RWPE1 (cell line): ENCODE results near the gene SMR3B.

Experiments used
- CTCF ChIA-PET: fragments of 350-600 bp; sonication (Branson Sonifier 250); formaldehyde crosslinking; extraction: SDS; loops from one replicate; lab custom pipeline; 2021; lab: Yijun Ruan, JAX
- POLR2A ChIA-PET: fragments of 400-600 bp; formaldehyde crosslinking; extraction: SDS; loops from one replicate; lab custom pipeline; 2020; ENCODE audit warnings: antibody characterized with exemption; ENCODE audit not compliant: low non-redundant PET; lab: Yijun Ruan, JAX
- DNase-seq: peaks from one replicate; pipeline ENCODE4 v3.0.0; 2012; ENCODE audit warnings: low spot score
- H3K27ac ChIP-seq: fragments of 450-650 bp; 2 replicates; pipeline ENCODE4 v1.5.1; 2017
- CTCF ChIP-seq: fragments of 450-650 bp; conservative IDR thresholded peaks from 2 replicates; pipeline ENCODE4 v1.5.1; 2017; ENCODE audit warnings: low read depth, mild to moderate bottlenecking

The SMR3B gene

GRCh38 chr4:70380578-70380977 is 2.4 kb upstream of the SMR3B start:
- ChIA-PET POLR2A (no interaction called here), CTCF (no interaction called here)
- DNase-seq = no peak
- no peak overlapping the region for H3K27ac ChIP-seq
- TF ChIP-seq CTCF = no peak

GRCh38 chr4:70392057-70392776 is 9.3 kb downstream of the SMR3B start:
- no peak for TF ChIP-seq CTCF
- ChIA-PET CTCF (interaction anchor here (0.6 kb wide), 2 partner anchors 205 to 562 kb away, joined by 3 to 4 read pairs; no protein-coding TSS in a partner anchor), POLR2A (no interaction called here)
- no peak for DNase-seq
- no peak overlapping the region for H3K27ac ChIP-seq

GRCh38 chr4:70397580-70397979 is 14.6 kb downstream of the SMR3B start, which contains the start of gene OPRPN:
Gene OPRPN (plus strand): TSS chr4:70397940. CDS start chr4:70399286, 1,346 bp downstream.
- no peak within 1 kb of the TSS for H3K27ac ChIP-seq
- no peak for DNase-seq
- ChIA-PET CTCF (no interaction called here), POLR2A (no interaction called here)
- no peak for TF ChIP-seq CTCF

- no peak overlapping the region for H3K27ac ChIP-seq
- ChIA-PET POLR2A (no interaction called here), CTCF (no interaction called here)
- TF ChIP-seq CTCF = no peak
- DNase-seq = peak; percentile 5
These were observed 16.4 kb downstream of the SMR3B start for GRCh38 chr4:70399319-70399718.

GRCh38 chr4:70402762-70403161 is 19.8 kb downstream of the SMR3B start:
- DNase-seq = no peak
- POLR2A ChIA-PET = no interaction called here
- H3K27ac ChIP-seq = no peak overlapping the region
- TF ChIP-seq CTCF = no peak
- CTCF ChIA-PET = no interaction called here

- ChIA-PET CTCF (interaction anchor here (0.7 kb wide), 1 partner anchor 99 kb away, joined by 4 read pairs; no protein-coding TSS in a partner anchor), POLR2A (no interaction called here)
- TF ChIP-seq CTCF = no peak
- no peak for DNase-seq
- no peak overlapping the region for H3K27ac ChIP-seq
These were observed 22.8 kb downstream of the SMR3B start for GRCh38 chr4:70405765-70406164.
